Adipocyte (in vitro differentiated cells): ENCODE measurements around the gene CMTM7.

Experiments used
- DNase-seq: peaks from one replicate; pipeline ENCODE4 v3.0.0-alpha.2; 2015; ENCODE audit warnings: low read depth
- H3K27me3 ChIP-seq: replicated peaks from 2 replicates; pipeline ENCODE4 v1.7.0; 2013; ENCODE audit warnings: mild to moderate bottlenecking, low read length, moderate library complexity; ENCODE audit not compliant: control insufficient read depth, insufficient read depth
- H3K36me3 ChIP-seq: 2 replicates; pipeline ENCODE4 v1.7.0; 2013; ENCODE audit warnings: low read length, mild to moderate bottlenecking, moderate library complexity; ENCODE audit not compliant: control insufficient read depth, insufficient read depth, severe bottlenecking
- H3K4me1 ChIP-seq: 2 replicates; pipeline ENCODE4 v1.7.0; 2013; ENCODE audit warnings: mild to moderate bottlenecking, low read length, moderate library complexity; ENCODE audit not compliant: control insufficient read depth, insufficient read depth
- H3K4me3 ChIP-seq: 2 replicates; pipeline ENCODE4 v1.7.0; 2013; ENCODE audit warnings: mild to moderate bottlenecking, low read length, moderate library complexity
- H3K9ac ChIP-seq: 2 replicates; pipeline ENCODE4 v1.7.0; 2013; ENCODE audit warnings: mild to moderate bottlenecking, low read length, moderate library complexity
- H3K9me3 ChIP-seq: 2 replicates; pipeline ENCODE4 v1.7.0; 2013; ENCODE audit warnings: mild to moderate bottlenecking, low read length, moderate library complexity; ENCODE audit not compliant: control insufficient read depth

CMTM7 gene

GRCh38 chr3:32443478-32443877 is 51.8 kb downstream of the CMTM7 start:
- H3K4me1 ChIP-seq = peaks cover 8% of the 10 kb centered on the region
- H3K27me3 ChIP-seq = no peaks in the 10 kb centered on the region
- no peak overlapping the region for H3K4me3 ChIP-seq
- peaks cover 9% of the 10 kb centered on the region for H3K36me3 ChIP-seq
- H3K9ac ChIP-seq = no peak overlapping the region
- peak; percentile 55 for DNase-seq
- no peaks in the 10 kb centered on the region for H3K9me3 ChIP-seq

DNA sequence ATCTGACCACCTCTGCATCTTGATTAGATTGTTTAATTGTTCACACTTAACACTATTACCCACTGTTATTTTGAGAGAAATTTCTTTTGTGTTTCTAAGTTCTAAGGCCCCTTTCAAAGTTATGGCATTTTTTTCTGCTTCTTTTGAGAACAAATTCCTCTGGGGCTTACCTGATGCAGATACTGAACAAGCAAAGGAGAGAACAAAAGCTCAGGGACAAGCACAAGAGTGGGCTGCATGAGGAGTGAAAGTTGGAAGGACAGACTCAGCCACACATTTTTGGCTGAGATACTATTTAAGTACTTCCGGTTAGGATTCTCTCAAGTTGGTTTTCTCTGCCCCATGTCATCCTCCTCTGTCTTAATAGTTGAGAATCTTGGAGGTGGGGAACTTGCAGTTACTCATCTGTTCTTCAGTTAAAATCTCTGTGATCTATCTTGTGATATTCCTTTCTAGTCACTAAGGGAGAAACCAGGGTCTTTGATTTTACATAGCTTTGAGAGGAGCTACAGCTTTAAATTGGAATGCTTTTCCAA is 56.3 kb downstream of the CMTM7 start:
- Histone ChIP-seq H3K9ac (no peak overlapping the region), H3K9me3 (no peaks in the 10 kb centered on the region), H3K27me3 (no peaks in the 10 kb centered on the region), H3K4me3 (no peak overlapping the region), H3K4me1 (peaks cover 8% of the 10 kb centered on the region), H3K36me3 (peaks cover 38% of the 10 kb centered on the region)
- no peak for DNase-seq

DNA sequence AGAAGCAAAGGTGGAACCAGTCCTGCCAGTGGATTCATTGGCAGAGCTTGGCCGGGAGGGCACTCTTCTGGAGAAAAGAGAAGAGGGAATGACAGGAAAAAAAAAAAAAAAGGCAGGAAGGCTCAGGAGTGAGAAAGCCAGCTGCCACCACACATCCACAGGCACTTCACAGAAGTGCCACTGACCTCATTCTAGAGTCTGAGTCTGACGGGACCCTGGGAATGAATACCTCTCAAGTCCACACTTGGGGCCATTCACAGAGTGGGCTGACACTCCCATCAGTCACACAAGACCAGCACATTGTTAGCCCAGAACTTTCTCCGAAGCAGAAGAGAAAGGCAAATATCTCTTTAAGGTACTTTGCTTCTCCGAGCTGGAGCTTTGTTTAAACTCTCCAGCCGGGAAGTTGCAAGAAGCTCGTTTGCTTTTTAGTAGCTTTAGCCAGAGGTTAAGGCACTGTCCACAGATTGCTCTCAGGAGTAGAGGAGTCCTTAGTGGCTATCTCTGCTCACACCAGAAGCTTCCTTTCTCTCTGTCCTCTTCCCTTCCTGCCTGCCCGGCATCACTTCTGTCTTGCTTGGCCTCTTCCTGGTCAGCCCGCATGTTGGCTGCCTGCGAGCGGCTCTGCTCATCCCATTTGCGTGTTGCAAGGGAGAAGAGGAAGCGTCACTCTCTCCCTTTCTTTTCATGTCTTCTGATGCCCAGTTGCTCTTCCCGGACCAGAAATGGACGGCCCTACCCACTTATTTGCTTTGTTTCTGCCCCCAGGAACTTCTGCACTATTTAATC is 57.2 kb downstream of the CMTM7 start:
- peaks cover 38% of the 10 kb centered on the region for H3K36me3 ChIP-seq
- DNase-seq = no peak
- no peak overlapping the region for H3K4me3 ChIP-seq

DNA sequence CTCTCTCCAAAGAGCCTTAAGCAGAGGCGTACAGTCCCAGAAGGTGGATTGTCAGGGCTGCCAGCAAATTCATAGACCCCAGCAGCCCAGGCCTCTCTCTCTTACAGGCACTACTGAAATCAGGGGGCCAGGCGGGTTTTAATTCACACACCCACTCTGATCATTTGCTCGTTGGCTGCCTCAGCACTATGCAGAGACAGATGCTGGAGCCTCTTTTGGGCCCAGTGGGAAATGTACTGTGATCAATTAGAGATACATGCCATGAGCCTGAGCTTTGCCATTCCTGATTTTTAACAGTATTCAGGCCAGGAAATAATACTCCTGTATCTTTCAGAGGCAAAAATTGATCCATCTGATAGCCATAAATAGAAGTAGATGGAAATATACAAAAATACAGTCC is 58.0 kb downstream of the CMTM7 start:
- Histone ChIP-seq H3K4me1 (peaks cover 9% of the 10 kb centered on the region), H3K4me3 (no peak overlapping the region), H3K36me3 (peaks cover 42% of the 10 kb centered on the region), H3K27me3 (no peaks in the 10 kb centered on the region), H3K9ac (no peak overlapping the region), H3K9me3 (no peaks in the 10 kb centered on the region)
- DNase-seq = no peak

More for the DNA sequence above, 57.2 kb downstream of the CMTM7 start:
- H3K9me3 ChIP-seq = no peaks in the 10 kb centered on the region
- H3K9ac ChIP-seq = no peak overlapping the region
- peaks cover 9% of the 10 kb centered on the region for H3K4me1 ChIP-seq
- no peaks in the 10 kb centered on the region for H3K27me3 ChIP-seq

GRCh38 chr3:32450426-32450825 is 58.8 kb downstream of the CMTM7 start:
- peaks cover 49% of the 10 kb centered on the region for H3K36me3 ChIP-seq
- no peak for DNase-seq
- no peak overlapping the region for H3K9ac ChIP-seq
- H3K4me1 ChIP-seq = peaks cover 9% of the 10 kb centered on the region
- no peak overlapping the region for H3K4me3 ChIP-seq
- H3K9me3 ChIP-seq = no peaks in the 10 kb centered on the region
- no peaks in the 10 kb centered on the region for H3K27me3 ChIP-seq

GRCh38 chr3:32450992-32451659 is 59.5 kb downstream of the CMTM7 start:
- Histone ChIP-seq H3K27me3 (no peaks in the 10 kb centered on the region), H3K4me1 (peaks cover 9% of the 10 kb centered on the region)

GRCh38 chr3:32452009-32452408 is 60.4 kb downstream of the CMTM7 start:
- Histone ChIP-seq H3K4me1 (peaks cover 9% of the 10 kb centered on the region), H3K36me3 (peaks cover 51% of the 10 kb centered on the region), H3K27me3 (no peaks in the 10 kb centered on the region)

More at GRCh38 chr3:32450992-32451659, 59.5 kb downstream of the CMTM7 start:
- DNase-seq = no peak
- no peak overlapping the region for H3K9ac ChIP-seq
- H3K36me3 ChIP-seq = peaks cover 49% of the 10 kb centered on the region
- H3K4me3 ChIP-seq = no peak overlapping the region
- H3K9me3 ChIP-seq = no peaks in the 10 kb centered on the region

GRCh38 chr3:32453346-32453745 is 61.7 kb downstream of the CMTM7 start:
- H3K4me3 ChIP-seq = no peak overlapping the region
- H3K9ac ChIP-seq = no peak overlapping the region
- peaks cover 9% of the 10 kb centered on the region for H3K4me1 ChIP-seq
- no peaks in the 10 kb centered on the region for H3K9me3 ChIP-seq
- H3K27me3 ChIP-seq = no peaks in the 10 kb centered on the region
- peak; percentile 88 for DNase-seq
- H3K36me3 ChIP-seq = peaks cover 48% of the 10 kb centered on the region

More at GRCh38 chr3:32452009-32452408, 60.4 kb downstream of the CMTM7 start:
- DNase-seq = no peak
- no peak overlapping the region for H3K9ac ChIP-seq
- H3K9me3 ChIP-seq = no peaks in the 10 kb centered on the region
- H3K4me3 ChIP-seq = no peak overlapping the region

GRCh38 chr3:32454111-32454510 is 62.5 kb downstream of the CMTM7 start:
- no peaks in the 10 kb centered on the region for H3K27me3 ChIP-seq
- no peak overlapping the region for H3K9ac ChIP-seq
- H3K36me3 ChIP-seq = peaks cover 40% of the 10 kb centered on the region
- no peaks in the 10 kb centered on the region for H3K9me3 ChIP-seq
- H3K4me3 ChIP-seq = no peak overlapping the region
- peaks cover 9% of the 10 kb centered on the region for H3K4me1 ChIP-seq
- no peak for DNase-seq

GRCh38 chr3:32454731-32455608 is 63.3 kb downstream of the CMTM7 start:
- no peak for DNase-seq
- Histone ChIP-seq H3K36me3 (peaks cover 33% of the 10 kb centered on the region), H3K9ac (no peak overlapping the region), H3K27me3 (no peaks in the 10 kb centered on the region), H3K9me3 (no peaks in the 10 kb centered on the region), H3K4me3 (no peak overlapping the region), H3K4me1 (peaks cover 9% of the 10 kb centered on the region)
